ENCODE data around the gene MOSMO.
"Not testable (repeated sequence)": the region's sequence is repeated elsewhere in the genome, so short reads cannot be mapped to it uniquely, and the experiment has no call there.

Gene MOSMO

DNA sequence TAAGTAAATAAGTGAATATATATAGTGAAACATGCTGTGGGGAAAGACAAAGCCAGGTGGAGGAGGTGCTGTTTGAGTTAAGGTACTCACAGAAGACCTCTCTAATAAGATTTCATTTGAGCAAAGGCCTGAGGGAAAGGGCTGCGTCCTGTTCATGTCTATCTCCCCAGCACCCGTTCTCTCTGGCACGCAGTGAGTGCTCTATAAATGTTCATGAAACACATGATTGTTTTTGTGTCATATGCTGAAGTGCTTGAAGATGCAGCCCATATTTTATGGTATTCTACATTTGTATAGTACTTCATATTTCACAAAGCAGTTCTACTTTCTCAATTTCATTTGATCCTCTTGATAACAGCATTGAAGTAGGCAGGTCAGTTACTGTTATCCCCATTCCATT, 85.4 kb downstream of the MOSMO start:
- DNase-seq (ENCODE audit: low read depth in 2 of 2) = no peak

GRCh38 chr16:22093996-22094395, 86.1 kb downstream of the MOSMO start:
- no peak for DNase-seq (ENCODE audit: low read depth in 2 of 2)

DNA sequence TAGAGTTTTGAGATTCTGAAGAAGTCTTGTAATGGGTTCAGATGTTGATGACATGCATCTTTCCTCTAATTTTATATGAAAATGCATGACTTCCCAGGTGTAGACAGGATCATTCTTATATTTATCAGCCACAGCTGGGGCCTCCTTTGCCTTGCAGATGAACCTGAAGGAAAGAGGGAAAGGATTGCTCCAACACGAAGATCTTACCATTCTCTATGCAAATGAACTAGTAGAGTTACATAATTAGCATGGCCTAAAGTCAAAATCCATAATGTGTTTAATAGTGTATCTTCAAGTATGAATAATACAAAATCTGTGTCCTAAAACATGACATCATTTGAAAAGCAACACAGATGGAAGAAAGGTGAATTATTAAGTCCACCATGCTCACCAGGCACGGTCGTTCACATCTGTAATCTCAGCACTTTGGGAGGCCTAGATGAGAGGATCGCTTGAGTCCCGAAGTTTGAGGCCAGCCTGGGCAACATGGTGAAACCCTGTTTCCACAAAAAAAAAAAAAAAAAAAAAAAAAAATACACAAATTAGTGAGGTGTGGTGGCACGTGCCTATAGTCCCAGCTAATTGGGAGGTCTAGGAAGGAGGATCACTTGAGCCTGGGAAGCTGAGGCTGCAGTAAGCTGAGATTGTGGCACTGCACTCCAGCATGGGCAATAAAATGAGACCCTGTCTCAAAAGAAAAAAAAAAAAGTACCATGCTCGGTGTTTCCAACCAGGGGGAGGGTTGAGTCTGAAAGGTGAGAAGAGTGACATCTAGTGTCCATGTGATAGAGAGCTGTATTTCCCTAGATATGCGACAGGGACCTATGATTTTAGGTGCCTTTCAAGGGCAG, 90.7 kb downstream of the MOSMO start:
- DNase-seq (ENCODE audit: low read depth in 2 of 2) = no peak

DNA sequence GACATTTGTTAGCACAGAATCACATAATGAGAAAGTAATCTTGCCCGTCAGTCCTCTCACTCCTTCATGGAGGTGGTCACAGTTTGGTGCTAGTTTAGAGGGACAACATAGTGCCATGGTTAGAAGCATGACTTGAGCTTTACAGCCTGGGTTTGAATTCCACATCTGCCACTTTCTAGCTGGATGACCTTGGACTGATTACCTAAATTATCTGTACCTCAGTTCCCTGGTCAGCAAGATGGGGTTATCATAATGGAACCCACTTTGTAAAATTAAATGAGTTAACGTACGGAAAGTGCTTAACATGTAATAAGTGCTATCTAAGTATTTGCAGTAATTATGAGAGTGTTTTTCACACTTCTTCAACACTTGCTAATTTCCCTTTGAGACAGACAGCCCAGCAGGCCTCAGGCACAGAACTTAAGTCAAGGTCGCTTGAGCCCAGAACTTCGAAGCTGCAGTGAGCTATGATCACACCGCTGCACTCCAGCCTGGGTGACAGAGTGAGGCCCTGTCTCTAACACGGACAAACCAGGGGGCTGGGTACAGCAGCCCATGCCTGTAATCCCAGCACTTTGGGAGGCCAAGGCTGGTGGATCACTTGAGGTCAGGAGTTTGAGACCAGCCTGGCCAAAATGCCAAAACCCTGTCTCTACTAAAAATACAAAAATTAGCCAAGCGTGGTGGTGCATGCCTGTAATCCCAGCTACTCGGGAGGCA, 91.5 kb downstream of the MOSMO start:
- no peak for DNase-seq (ENCODE audit: low read depth in 2 of 2)

- DNase-seq (ENCODE audit: low read depth in 2 of 2) = no peak
These were observed 95.5 kb downstream of the MOSMO start for GRCh38 chr16:22103441-22103840.

GRCh38 chr16:22109258-22109898, 101.5 kb downstream of the MOSMO start:
- DNase-seq (ENCODE audit: low read depth in 2 of 2) = no peak

- not testable (repeated sequence) for DNase-seq (ENCODE audit: low read depth in 2 of 2)
These were observed 103.7 kb downstream of the MOSMO start for GRCh38 chr16:22111629-22112028.

DNA sequence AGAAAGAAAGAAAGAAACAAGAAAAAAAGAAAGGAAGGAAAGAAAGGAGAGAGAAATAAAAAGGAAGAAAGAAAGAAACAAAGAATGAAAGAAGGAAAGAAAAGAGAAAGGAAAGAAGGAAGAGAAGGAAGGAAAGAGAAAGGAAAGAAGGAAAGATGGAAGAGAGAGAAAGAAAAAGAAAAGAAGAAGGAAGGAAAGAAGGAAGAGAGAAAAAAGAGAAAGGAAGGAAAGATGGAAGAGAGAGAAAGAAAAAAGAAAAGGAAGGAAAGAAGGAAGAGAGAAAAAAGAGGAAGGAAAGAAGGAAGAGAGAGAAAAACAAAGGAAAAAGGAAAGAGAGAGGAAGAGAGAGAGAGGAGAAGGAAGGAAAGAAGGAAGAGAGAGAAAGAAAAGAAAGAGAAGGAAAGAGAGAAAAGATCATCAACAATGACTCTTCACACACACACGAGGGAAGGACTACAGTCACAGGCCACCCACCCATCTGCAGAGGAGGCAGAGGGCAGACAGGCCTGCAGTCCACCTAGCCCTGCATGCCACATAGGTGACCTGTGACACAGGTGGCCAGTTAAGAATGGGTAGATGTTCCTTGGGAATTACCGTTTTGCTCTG, 108.3 kb downstream of the MOSMO start:
- no peak for DNase-seq (ENCODE audit: low read depth in 2 of 2)

DNA sequence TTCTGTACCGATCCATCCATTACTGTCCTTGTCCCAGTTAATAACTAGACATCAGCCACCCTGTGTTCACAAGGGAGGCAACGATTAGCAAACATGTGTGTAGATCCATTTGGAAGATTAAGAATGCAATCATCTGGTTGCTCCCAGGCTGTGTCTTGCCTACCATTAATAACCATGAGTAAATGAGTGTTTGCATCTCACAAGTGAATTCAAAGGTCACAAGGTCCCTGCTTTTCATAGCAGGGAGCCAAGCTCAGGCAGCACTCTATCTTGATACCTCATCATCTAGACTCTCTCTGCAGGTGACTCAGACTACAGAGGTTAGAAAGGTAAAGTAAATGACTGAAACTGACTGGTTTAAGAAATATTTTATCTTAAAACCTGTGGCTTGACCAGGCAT, 109.7 kb downstream of the MOSMO start:
- DNase-seq (ENCODE audit: low read depth in 2 of 2) = no peak

- DNase-seq (ENCODE audit: low read depth in 2 of 2) = no peak
These were observed 112.5 kb downstream of the MOSMO start for GRCh38 chr16:22120440-22120839.

GRCh38 chr16:22122239-22122638, 114.3 kb downstream of the MOSMO start:
- DNase-seq (ENCODE audit: low read depth in 2 of 2) = no peak

GRCh38 chr16:22123146-22123545, 115.2 kb downstream of the MOSMO start:
- DNase-seq (ENCODE audit: low read depth in 2 of 2) = no peak

GRCh38 chr16:22123759-22124490, 116.0 kb downstream of the MOSMO start:
- no peak for DNase-seq (ENCODE audit: low read depth in 2 of 2)

DNA sequence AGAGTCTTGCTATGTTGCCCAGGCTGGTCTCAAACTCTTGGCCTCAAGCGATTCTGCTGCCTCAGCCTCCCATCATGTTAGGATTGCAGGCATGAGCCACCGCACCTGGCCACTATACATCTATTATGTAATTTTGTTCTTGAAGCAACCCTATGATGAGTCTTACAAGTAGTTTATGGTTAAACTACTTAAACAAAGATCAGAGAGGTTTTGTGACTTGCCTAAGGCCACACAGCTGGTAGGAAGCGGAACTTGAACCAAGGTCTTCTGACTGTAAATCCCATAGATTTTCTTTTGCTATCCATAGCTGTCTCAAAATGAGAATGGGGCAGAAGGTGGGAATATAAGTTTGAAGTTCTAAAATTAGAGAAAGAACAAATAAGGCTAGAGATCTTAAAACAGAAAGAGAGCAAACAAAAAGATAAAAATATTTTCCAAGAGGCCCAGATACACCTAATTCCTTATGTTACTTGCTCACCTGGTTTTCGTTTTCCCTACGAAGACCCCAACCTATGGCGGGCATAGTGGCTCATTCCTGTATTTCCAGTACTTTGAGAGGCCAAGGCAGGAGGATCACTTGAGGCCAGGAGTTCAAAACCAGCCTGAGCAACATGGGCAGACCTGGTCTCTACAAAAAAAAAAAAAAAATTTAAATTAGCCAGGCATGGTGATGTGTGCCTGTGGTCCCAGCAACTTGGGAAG, 116.8 kb downstream of the MOSMO start:
- DNase-seq (ENCODE audit: low read depth in 2 of 2) = no peak

DNA sequence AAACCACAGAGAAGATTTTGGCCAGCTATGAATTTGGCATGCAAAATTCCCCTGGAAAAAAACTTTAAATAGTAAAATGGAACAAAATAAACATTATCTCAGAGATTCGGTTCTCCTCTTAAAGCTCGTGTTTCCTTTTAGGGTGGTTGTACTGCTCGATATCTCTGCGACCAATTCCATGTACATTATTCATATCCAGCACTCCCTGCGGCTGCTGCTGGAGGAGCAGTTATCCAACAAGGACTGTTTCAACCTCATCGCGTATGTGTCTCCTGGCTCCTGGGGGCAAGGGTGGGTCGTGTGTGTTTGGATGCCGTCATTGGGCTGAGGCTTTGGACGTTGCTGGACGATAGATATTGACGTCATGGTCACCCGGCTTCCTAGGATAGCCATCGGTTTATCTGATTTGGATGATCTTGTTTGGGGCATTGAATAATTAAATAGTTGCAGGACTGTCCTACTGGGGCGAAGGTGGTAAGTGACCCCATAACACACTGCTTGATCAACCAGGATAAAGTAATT, 118.2 kb downstream of the MOSMO start:
- no peak for DNase-seq (ENCODE audit: low read depth in 2 of 2)

DNA sequence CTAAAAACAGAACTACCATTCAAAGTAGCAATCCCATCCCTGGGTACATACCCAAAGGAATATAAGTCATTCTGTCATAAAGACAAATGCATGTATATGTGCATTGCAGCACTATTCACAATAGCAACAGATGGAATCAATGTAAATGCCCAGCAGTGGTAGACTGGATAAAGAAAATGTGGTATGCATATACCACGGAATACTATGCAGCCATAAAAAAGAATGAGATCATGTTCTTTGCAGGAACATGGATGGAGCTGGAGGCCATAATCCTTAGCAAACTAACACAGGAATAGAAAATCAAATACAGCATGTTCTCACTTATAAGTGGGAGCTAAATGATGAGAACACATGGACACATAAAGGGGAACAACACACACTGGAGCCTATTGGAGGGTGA, 120.6 kb downstream of the MOSMO start:
- not testable (repeated sequence) for DNase-seq (ENCODE audit: low read depth in 2 of 2)

DNA sequence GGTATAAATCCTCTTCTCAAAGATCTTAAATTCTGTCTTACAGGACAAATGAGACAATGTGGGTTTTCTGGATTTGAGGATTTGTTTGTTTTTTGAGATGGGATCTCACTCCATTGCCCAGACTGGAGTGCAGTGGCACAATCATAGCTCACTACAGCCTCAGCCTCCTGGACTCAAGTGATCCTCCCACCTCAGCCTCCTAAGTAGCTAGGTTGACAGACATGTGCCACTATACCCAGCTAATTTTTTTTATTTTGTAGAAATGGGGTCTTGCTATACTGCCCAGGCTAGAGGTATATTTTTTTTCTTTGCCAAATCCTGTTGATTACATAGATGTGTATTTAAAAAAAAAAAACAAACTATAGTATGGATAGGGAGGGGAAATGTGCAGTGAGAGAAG, 122.6 kb downstream of the MOSMO start:
- no peak for DNase-seq (ENCODE audit: low read depth in 2 of 2)

DNA sequence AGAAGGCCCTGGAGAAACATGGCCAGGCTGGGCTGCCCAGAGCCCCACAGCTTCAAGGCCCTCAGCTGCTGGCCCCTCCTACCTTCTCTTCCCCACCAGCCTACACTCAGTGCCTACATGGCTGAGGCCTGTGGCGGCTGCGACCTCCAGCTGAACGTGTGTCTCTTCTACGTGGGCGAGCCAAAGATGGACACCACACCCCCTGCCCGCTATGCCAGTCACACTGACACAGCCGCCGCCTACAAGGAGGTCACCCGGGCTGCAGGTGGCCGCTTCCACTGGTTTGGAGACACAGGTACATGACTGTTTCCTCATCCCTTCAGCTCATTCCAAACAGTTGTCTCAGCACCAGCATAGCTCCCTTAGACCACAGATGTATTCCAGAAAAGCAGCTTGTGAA, 124.9 kb downstream of the MOSMO start:
- no peak for DNase-seq (ENCODE audit: low read depth in 2 of 2)

Data from stimulated activated CD8-positive, alpha-beta memory T cell treated with anti-CD3 and anti-CD28 coated beads, Interleukin-7, amount 100 ng/mL, for 4 hours (primary cell).